Activated naive CD8-positive, alpha-beta T cell treated with anti-CD3 and anti-CD28 coated beads, Interleukin-2, amount 10 ng/mL, durations not matched to agents 7 days and 5 days (primary cell): ENCODE measurements around the gene KRTAP13-3. TPM values are rescaled to one million over a fixed set of nuclear protein-coding genes. Genes with fewer than 3 reads are reported as not detected.
A peak's percentile ranks its signal among the peaks of the same experiment; 100 is the strongest.

Experiments
- ATAC-seq: fragments of 150-1000 bp; cut with Tn5 transposase; one replicate; pipeline ENCODE4 v1.10.0; 2021; ENCODE audit warnings: low read depth, moderate library complexity
- POLR2A ChIA-PET: fragments of 350-600 bp; sonication (Branson Sonifier 250); formaldehyde crosslinking; loops from one replicate; lab custom pipeline; 2021; ENCODE audit warnings: antibody characterized with exemption; lab: Charles Lee
- DNase-seq: peaks from one replicate; pipeline ENCODE4 v3.0.0; 2021
- H3K27ac Mint-ChIP-seq: one replicate; pipeline ENCODE4 v1.8.0; 2022; ENCODE audit warnings: mild to moderate bottlenecking, mixed read lengths
- H3K27me3 Mint-ChIP-seq: one replicate; pipeline ENCODE4 v1.8.0; 2022; ENCODE audit warnings: mild to moderate bottlenecking, moderate library complexity, mixed read lengths
- H3K36me3 Mint-ChIP-seq: one replicate; pipeline ENCODE4 v1.8.0; 2021; ENCODE audit warnings: mild to moderate bottlenecking, mixed read lengths
- H3K4me1 Mint-ChIP-seq: one replicate; pipeline ENCODE4 v1.8.0; 2021; ENCODE audit warnings: mixed read lengths
- H3K4me3 Mint-ChIP-seq: one replicate; pipeline ENCODE4 v1.8.0; 2022; ENCODE audit warnings: mild to moderate bottlenecking, moderate library complexity, mixed read lengths
- H3K9me3 Mint-ChIP-seq: one replicate; pipeline ENCODE4 v1.8.0; 2021; ENCODE audit warnings: mixed read lengths
- total RNA-seq, 2 experiments: library from RNA; stranded (reverse); gene quantifications; one replicate each; pipeline ENCODE4 v1.2.3, GENCODE V29; 2021

Gene KRTAP13-3
- total RNA-seq, 2 experiments from 2014 or later, result not detected

DNA sequence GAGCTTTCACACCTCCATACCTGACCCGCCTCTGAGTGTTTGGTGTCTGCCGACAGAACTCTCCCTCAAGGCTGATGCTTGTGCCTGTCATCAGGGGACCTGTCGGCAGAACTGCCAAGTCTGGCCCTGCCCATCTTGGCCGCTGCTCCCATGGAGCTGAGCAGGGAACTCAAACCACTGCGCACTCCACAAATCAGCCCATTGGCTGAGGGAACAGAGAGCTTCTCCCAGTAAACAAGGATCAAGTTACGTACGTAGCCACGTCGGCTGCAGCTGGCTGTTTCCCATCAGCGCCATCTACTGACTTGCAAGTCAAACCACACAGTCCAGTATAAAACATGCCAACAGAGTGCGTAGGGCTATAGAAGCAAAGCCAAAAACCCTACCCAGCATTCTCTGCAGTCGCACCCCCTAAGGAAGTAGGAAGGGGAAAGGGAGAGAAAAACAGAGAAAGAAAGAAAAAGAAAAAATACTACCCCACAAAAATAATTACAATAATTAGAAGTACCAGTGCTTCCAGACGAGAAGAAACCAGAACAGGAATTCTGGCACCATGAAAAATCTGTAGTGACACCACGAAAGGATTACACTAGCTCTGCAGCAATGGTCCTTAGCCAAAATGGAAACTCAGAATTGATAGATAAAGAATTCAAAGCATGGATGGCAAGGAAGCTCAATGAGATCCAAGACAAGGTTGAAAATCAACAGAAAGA lies 16.8 kb downstream of the KRTAP13-3 start:
- H3K9me3 Mint-ChIP-seq, result no peaks in the 10 kb centered on the region
- peak; percentile 29 for DNase-seq
- H3K27me3 Mint-ChIP-seq, result peaks cover 2% of the 10 kb centered on the region
- no peak overlapping the region for H3K27ac Mint-ChIP-seq
- no peaks in the 10 kb centered on the region for H3K4me1 Mint-ChIP-seq
- H3K4me3 Mint-ChIP-seq, result peak overlapping the region; percentile 18
- POLR2A ChIA-PET, result no interaction called here
- H3K36me3 Mint-ChIP-seq, result no peaks in the 10 kb centered on the region
- ATAC-seq, result no peak

DNA sequence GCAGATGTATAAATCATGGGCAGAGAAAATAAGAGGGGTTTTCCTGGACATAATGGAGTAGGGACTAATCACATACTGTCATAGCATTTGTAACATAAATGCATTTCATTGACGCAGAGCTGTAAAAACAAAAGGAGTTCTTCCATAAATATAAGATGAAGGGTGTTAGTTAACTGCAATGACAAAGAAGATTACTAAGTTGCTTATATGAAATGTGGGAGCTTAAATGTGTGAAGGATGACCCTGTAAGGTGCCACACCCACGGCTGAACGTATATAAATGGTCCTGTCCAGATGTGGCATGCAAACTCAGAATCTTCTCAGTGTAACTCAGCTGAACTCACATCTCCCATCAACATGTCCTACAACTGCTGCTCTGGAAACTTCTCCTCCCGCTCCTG lies 30.0 kb downstream of the KRTAP13-3 start, which contains the start of gene KRTAP13-1:
KRTAP13-1 (plus strand) TSS at position 301 of the 400 bp plus-strand sequence; CDS start at position 357, 56 bp downstream.
- Mint-ChIP-seq H3K9me3 (peaks cover 1% of the 10 kb centered on the region), H3K4me1 (no peaks in the 10 kb centered on the region), H3K36me3 (no peaks in the 10 kb centered on the region), H3K27me3 (peaks cover 1% of the 10 kb centered on the region), H3K4me3 (no peak within 1 kb of the TSS), H3K27ac (no peak within 1 kb of the TSS)
- POLR2A ChIA-PET, result no interaction called here
- ATAC-seq, result no peak
- DNase-seq, result no peak

DNA sequence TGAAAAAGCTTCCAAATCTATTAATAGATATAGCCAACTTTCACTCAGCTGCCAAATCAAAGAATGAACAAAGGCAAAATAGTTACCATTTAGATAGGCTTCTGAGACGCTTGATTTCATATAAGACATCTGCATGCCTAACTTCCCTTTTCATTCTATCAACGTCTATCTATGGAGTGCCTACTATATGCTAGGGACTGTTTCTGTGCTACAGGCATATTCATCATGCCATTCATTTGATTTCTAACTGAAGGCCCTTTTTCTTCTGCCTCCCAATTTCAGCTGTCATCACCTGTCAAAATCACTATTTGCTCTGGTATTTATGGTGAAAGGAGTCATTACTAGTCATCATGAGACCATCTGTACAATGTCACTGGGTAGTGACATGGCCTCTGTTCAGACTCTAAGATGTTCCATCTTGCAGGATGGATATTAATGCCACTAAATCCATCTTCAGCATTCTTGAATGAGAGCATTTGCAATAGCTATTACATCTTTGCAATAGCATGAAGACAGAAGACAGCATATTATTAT lies 34.2 kb downstream of the KRTAP13-3 start:
- POLR2A ChIA-PET, result no interaction called here
- Mint-ChIP-seq H3K27me3 (no peaks in the 10 kb centered on the region), H3K27ac (no peak overlapping the region), H3K9me3 (peaks cover 6% of the 10 kb centered on the region), H3K4me1 (no peaks in the 10 kb centered on the region), H3K36me3 (no peaks in the 10 kb centered on the region), H3K4me3 (no peak overlapping the region)
- DNase-seq, result no peak
- no peak for ATAC-seq

DNA sequence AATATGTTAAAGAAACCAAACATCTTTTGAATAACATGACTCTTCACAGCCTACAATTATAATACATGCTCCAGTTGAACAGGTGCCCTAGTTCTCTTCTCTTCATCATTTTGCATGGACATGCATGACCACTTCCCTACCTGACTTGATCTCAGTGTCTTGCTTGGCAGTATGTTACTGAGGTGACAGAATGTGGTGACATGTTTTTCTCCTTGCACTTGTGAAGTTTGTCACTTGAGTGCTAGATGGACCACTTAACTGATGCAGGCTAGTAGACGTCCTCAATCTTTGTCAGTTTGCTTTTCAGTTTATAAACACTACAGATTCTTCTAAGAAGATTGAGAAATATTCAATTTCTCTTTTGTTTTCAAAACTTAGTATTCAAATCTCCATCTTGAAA lies 43.5 kb downstream of the KRTAP13-3 start:
- no peak for DNase-seq
- H3K4me1 Mint-ChIP-seq, result no peaks in the 10 kb centered on the region
- no peak for ATAC-seq
- no peak overlapping the region for H3K4me3 Mint-ChIP-seq
- H3K36me3 Mint-ChIP-seq, result no peaks in the 10 kb centered on the region
- no peaks in the 10 kb centered on the region for H3K9me3 Mint-ChIP-seq
- peaks cover 3% of the 10 kb centered on the region for H3K27me3 Mint-ChIP-seq
- POLR2A ChIA-PET, result no interaction called here
- H3K27ac Mint-ChIP-seq, result no peak overlapping the region

Other genes starting within 250 kb of the KRTAP13-3 start
- not detected for gene CLDN8, start 209.8 kb downstream of the KRTAP13-3 start, total RNA-seq
- not detected for gene KRTAP24-1, start 143.0 kb downstream of the KRTAP13-3 start, total RNA-seq
- not detected for gene KRTAP25-1, start 136.4 kb downstream of the KRTAP13-3 start, total RNA-seq
- gene KRTAP26-1, start 105.6 kb downstream of the KRTAP13-3 start, total RNA-seq, result not detected
- not detected for gene KRTAP27-1, start 88.2 kb downstream of the KRTAP13-3 start, total RNA-seq
- not detected for gene KRTAP23-1, start 77.3 kb downstream of the KRTAP13-3 start, total RNA-seq
- not detected for gene KRTAP13-2, start 53.7 kb downstream of the KRTAP13-3 start, total RNA-seq
- not detected for gene KRTAP13-1, start 29.9 kb downstream of the KRTAP13-3 start, total RNA-seq
- gene KRTAP13-4, start 4.3 kb upstream of the KRTAP13-3 start, total RNA-seq, result not detected
- gene KRTAP15-1, start 14.3 kb upstream of the KRTAP13-3 start, total RNA-seq, result not detected
- not detected for gene KRTAP19-1, start 54.4 kb upstream of the KRTAP13-3 start, total RNA-seq
- not detected for gene KRTAP19-2, start 61.5 kb upstream of the KRTAP13-3 start, total RNA-seq
- not detected for gene KRTAP19-3, start 66.1 kb upstream of the KRTAP13-3 start, total RNA-seq
- not detected for gene KRTAP19-4, start 71.2 kb upstream of the KRTAP13-3 start, total RNA-seq
- gene KRTAP19-5, start 76.2 kb upstream of the KRTAP13-3 start, total RNA-seq, result not detected
- not detected for gene KRTAP19-6, start 115.9 kb upstream of the KRTAP13-3 start, total RNA-seq
- gene KRTAP19-7, start 135.4 kb upstream of the KRTAP13-3 start, total RNA-seq, result not detected
- not detected for gene KRTAP22-2, start 164.5 kb upstream of the KRTAP13-3 start, total RNA-seq
- gene KRTAP6-3, start 166.5 kb upstream of the KRTAP13-3 start, total RNA-seq, result not detected
- gene KRTAP6-2, start 173.0 kb upstream of the KRTAP13-3 start, total RNA-seq, result not detected
- not detected for gene KRTAP22-1, start 175.2 kb upstream of the KRTAP13-3 start, total RNA-seq
- gene KRTAP6-1, start 188.0 kb upstream of the KRTAP13-3 start, total RNA-seq, result not detected
- not detected for gene KRTAP20-1, start 190.5 kb upstream of the KRTAP13-3 start, total RNA-seq
- not detected for gene KRTAP20-4, start 194.7 kb upstream of the KRTAP13-3 start, total RNA-seq
- not detected for gene KRTAP20-2, start 209.3 kb upstream of the KRTAP13-3 start, total RNA-seq
- not detected for gene KRTAP20-3, start 216.9 kb upstream of the KRTAP13-3 start, total RNA-seq